IPS-20b (cell line): ENCODE measurements around the gene FNDC3B.

Experiments used
- H3K27ac ChIP-seq: one replicate; pipeline ENCODE4 v1.5.1; 2013; ENCODE audit warnings: low read length
- H3K27me3 ChIP-seq: 2 replicates; pipeline ENCODE4 v1.6.1; 2013; ENCODE audit warnings: mild to moderate bottlenecking, low read length, inconsistent platforms; ENCODE audit not compliant: insufficient read depth
- H3K36me3 ChIP-seq: 2 replicates; pipeline ENCODE4 v1.6.1; 2013; ENCODE audit warnings: low read depth, mild to moderate bottlenecking, inconsistent platforms, low read length, moderate library complexity; ENCODE audit not compliant: insufficient read depth
- H3K4me1 ChIP-seq: 2 replicates; pipeline ENCODE4 v1.6.1; 2013; ENCODE audit warnings: mild to moderate bottlenecking, control low read depth, inconsistent platforms, low read length, moderate library complexity; ENCODE audit not compliant: insufficient read depth
- H3K4me3 ChIP-seq: 2 replicates; pipeline ENCODE4 v1.5.1; 2013; ENCODE audit warnings: mild to moderate bottlenecking, low read length, inconsistent platforms
- H3K9ac ChIP-seq: 2 replicates; pipeline ENCODE4 v1.6.1; 2013; ENCODE audit warnings: low read depth, mild to moderate bottlenecking, inconsistent platforms, low read length, moderate library complexity
- H3K9me3 ChIP-seq: 2 replicates; pipeline ENCODE4 v1.6.1; 2013; ENCODE audit warnings: mild to moderate bottlenecking, low read depth, low read length, inconsistent platforms; ENCODE audit not compliant: insufficient read depth

FNDC3B gene

DNA sequence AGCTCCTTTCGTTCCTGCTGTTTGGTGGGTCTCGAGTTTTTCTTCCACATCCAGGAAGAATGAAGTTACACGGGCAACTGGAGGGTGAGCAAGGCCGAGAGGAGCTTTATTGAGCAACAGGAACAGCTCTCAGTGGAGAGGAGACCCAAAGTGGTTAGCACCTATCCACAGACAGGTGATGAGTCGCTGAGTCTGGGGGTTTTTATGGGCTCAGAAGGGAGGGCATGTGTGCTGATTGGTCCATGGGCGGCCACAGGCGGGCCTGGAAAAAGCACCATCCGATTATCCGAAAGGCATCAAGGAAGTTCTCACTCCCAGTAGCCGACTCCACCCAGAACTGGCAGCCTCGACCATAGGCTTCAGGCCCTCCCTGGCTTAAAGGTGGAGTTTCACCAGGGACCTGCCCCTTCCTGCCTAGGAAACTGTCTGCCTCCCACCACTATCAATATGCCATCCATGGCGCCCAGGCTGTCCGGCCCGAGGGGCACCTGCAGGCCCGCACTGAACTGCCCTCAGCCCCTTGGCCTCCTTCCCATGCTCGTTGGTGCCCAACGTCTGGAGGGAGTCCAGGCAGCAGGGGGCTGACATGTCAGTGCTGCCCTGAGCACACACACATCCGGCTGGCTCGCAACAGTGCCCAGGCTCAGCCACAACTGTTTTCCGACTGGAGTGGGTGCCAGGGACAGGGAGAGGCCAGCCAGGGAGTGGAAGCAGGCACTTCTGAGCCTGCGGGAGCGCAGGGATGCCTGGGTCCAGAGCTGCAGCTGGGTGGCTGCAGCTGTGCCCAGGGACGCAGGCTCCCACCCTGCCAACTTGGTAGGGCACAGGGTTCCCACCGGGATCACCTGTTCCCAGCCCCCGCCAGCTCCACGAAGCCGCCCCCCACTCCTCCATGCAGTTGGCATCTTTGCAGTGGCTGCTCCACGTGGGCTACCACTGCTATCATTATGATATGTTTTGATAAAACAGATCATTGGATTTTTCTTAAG, 170.2 kb downstream of the FNDC3B start:
- no peaks in the 10 kb centered on the region for H3K36me3 ChIP-seq
- H3K4me3 ChIP-seq, result no peak overlapping the region
- H3K9me3 ChIP-seq, result peaks cover 10% of the 10 kb centered on the region
- H3K9ac ChIP-seq, result no peak overlapping the region
- no peaks in the 10 kb centered on the region for H3K27me3 ChIP-seq
- H3K4me1 ChIP-seq, result peaks cover 28% of the 10 kb centered on the region; the same call in 1 of the 2 replicates
- no peak overlapping the region for H3K27ac ChIP-seq

DNA sequence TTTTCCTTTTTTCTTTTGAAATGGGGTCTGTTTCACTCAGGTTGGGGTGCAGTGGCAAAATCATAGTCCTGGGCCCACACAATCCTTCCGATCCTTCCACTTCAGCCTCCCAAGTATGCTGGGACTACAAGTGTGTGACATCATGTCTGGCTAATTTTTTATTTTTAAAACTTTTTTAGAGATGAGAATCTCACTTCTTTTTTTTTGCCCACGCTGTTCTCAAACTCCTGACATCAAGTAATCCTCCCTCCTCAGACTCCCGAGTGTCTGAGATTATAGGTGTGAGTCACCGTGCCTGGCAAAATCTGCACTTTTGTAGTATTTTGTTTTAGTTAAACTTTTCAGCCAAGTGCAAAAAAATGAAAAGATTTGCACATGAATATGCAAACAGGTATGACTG, 171.0 kb downstream of the FNDC3B start:
- Histone ChIP-seq H3K4me3 (no peak overlapping the region), H3K4me1 (peaks cover 26% of the 10 kb centered on the region; the same call in 1 of the 2 replicates), H3K9ac (no peak overlapping the region), H3K36me3 (no peaks in the 10 kb centered on the region), H3K27me3 (no peaks in the 10 kb centered on the region), H3K9me3 (peaks cover 3% of the 10 kb centered on the region), H3K27ac (no peak overlapping the region)

DNA sequence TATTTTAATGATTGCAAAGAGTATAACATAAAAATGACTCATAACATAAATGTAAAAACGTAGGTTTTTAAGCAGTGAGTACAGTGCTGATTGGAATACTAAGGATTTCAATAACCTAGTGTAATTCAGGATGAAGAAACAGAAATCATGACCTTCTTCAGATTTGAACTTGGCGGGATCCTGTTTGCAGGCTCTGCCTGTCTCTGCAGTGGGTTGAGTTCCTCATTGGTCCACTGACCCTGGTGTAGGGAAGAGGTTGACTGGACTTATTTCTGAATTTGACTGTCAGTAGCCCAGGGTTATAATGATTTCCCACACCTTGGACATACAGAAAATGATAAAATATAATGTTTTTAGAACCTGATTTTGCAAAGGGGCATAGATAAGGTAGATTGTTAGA, 171.7 kb downstream of the FNDC3B start:
- Histone ChIP-seq H3K27ac (no peak overlapping the region), H3K27me3 (no peaks in the 10 kb centered on the region), H3K9ac (no peak overlapping the region), H3K4me1 (peaks cover 26% of the 10 kb centered on the region; the same call in 1 of the 2 replicates), H3K9me3 (no peaks in the 10 kb centered on the region), H3K4me3 (no peak overlapping the region), H3K36me3 (no peaks in the 10 kb centered on the region)

DNA sequence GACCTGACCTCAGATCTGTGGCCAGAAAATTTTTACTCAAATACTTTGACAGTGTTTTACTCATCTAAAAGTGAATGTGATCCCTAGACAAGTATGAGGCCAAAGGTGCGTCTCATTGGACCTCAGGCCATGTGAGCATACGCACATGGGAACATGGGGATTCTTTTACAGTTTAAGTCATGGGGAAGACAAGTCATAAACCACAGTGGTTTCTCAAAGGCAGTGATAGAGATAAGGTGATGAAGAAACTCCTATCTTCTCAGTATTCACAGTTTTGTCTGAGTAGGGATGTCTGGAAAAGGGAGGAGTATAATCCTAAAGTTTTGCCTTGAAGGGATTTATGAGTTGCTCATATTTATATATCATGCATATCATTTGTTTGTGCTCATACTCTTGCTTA, 173.8 kb downstream of the FNDC3B start:
- Histone ChIP-seq H3K4me1 (peaks cover 42% of the 10 kb centered on the region; the same call in 1 of the 2 replicates), H3K9ac (no peak overlapping the region), H3K27me3 (no peaks in the 10 kb centered on the region), H3K4me3 (no peak overlapping the region), H3K36me3 (no peaks in the 10 kb centered on the region), H3K9me3 (no peaks in the 10 kb centered on the region), H3K27ac (no peak overlapping the region)

- Histone ChIP-seq H3K9ac (no peak overlapping the region), H3K9me3 (no peaks in the 10 kb centered on the region), H3K4me1 (peaks cover 43% of the 10 kb centered on the region), H3K27me3 (no peaks in the 10 kb centered on the region), H3K27ac (no peak overlapping the region), H3K36me3 (no peaks in the 10 kb centered on the region), H3K4me3 (no peak overlapping the region)
These were observed 174.5 kb downstream of the FNDC3B start for GRCh38 chr3:172213904-172214303.

GRCh38 chr3:172216267-172216666, 176.9 kb downstream of the FNDC3B start:
- Histone ChIP-seq H3K4me1 (peaks cover 39% of the 10 kb centered on the region), H3K27ac (no peak overlapping the region)

GRCh38 chr3:172216911-172217310, 177.5 kb downstream of the FNDC3B start:
- Histone ChIP-seq H3K27me3 (no peaks in the 10 kb centered on the region), H3K4me1 (peaks cover 39% of the 10 kb centered on the region), H3K4me3 (no peak overlapping the region), H3K36me3 (no peaks in the 10 kb centered on the region), H3K9me3 (no peaks in the 10 kb centered on the region), H3K27ac (no peak overlapping the region), H3K9ac (no peak overlapping the region)

More at GRCh38 chr3:172216267-172216666, 176.9 kb downstream of the FNDC3B start:
- Histone ChIP-seq H3K9me3 (no peaks in the 10 kb centered on the region), H3K9ac (no peak overlapping the region), H3K4me3 (no peak overlapping the region), H3K27me3 (no peaks in the 10 kb centered on the region), H3K36me3 (no peaks in the 10 kb centered on the region)

DNA sequence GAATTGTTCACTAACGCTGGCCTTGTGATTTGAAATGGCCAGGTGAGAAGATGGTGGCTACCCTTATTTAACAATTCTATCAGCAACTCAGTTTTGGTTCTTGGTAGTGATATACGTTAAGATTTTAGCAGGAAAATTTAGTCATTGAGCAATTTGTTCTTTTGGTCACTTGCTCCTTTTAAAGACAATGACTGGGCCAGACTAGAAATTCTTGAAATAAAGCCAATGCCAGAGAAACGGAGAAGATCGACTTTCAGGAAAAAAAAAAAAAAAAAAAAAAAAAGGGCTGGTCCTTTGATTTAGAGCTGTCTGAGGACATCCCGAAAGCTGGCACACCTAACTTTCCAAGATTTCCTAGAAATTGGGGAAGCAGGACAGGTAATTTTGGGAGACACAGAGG, 178.5 kb downstream of the FNDC3B start:
- no peak overlapping the region for H3K9ac ChIP-seq
- H3K36me3 ChIP-seq, result no peaks in the 10 kb centered on the region
- no peak overlapping the region for H3K27ac ChIP-seq
- H3K4me3 ChIP-seq, result no peak overlapping the region
- H3K9me3 ChIP-seq, result no peaks in the 10 kb centered on the region
- H3K4me1 ChIP-seq, result peaks cover 45% of the 10 kb centered on the region
- H3K27me3 ChIP-seq, result no peaks in the 10 kb centered on the region

- H3K27me3 ChIP-seq, result no peaks in the 10 kb centered on the region
- H3K4me3 ChIP-seq, result no peak overlapping the region
- H3K9ac ChIP-seq, result no peak overlapping the region
- no peak overlapping the region for H3K27ac ChIP-seq
- H3K4me1 ChIP-seq, result peaks cover 42% of the 10 kb centered on the region
- H3K36me3 ChIP-seq, result no peaks in the 10 kb centered on the region
- no peaks in the 10 kb centered on the region for H3K9me3 ChIP-seq
These were observed 179.3 kb downstream of the FNDC3B start for GRCh38 chr3:172218350-172219323.

GRCh38 chr3:172219750-172220149, 180.4 kb downstream of the FNDC3B start:
- Histone ChIP-seq H3K27ac (no peak overlapping the region), H3K36me3 (no peaks in the 10 kb centered on the region), H3K4me1 (peaks cover 44% of the 10 kb centered on the region), H3K4me3 (no peak overlapping the region), H3K27me3 (no peaks in the 10 kb centered on the region), H3K9ac (no peak overlapping the region), H3K9me3 (no peaks in the 10 kb centered on the region)

- Histone ChIP-seq H3K27me3 (no peaks in the 10 kb centered on the region), H3K4me1 (peaks cover 44% of the 10 kb centered on the region), H3K9ac (no peak overlapping the region), H3K4me3 (no peak overlapping the region), H3K9me3 (no peaks in the 10 kb centered on the region), H3K27ac (no peak overlapping the region), H3K36me3 (no peaks in the 10 kb centered on the region)
These were observed 182.2 kb downstream of the FNDC3B start for GRCh38 chr3:172221547-172221946.
